WTC11 (cell line): Measurements from ENCODE around the gene SND1. TPM values are rescaled to one million over a fixed set of nuclear protein-coding genes. Genes with fewer than 3 reads are reported as not detected.

Experiments used
- ATAC-seq: fragments of 200-7000 bp; cut with Tn5 transposase; 2 replicates; pipeline ENCODE4 v1.10.0; 2021; ENCODE audit warnings: mild to moderate bottlenecking, moderate library complexity
- CTCF ChIA-PET: fragments of 300-600 bp; sonication (Branson Sonifier 250); formaldehyde crosslinking; loops from one replicate; lab custom pipeline; 2021; ENCODE audit warnings: antibody characterized with exemption; lab: Charles Lee
- POLR2A ChIA-PET: fragments of 350-600 bp; sonication (Branson Sonifier 250); formaldehyde crosslinking; loops from one replicate; lab custom pipeline; 2021; ENCODE audit warnings: antibody characterized with exemption; lab: Charles Lee
- DNase-seq: peaks from one replicate; pipeline ENCODE4 v3.0.0; 2021; ENCODE audit warnings: low spot score
- H3K27ac Mint-ChIP-seq: 2 replicates; pipeline ENCODE4 v1.8.0; 2021; ENCODE audit warnings: mixed read lengths
- H3K27me3 Mint-ChIP-seq: 2 replicates; pipeline ENCODE4 v1.8.0; 2021; ENCODE audit warnings: low read depth, mild to moderate bottlenecking, moderate library complexity, mixed read lengths
- H3K36me3 Mint-ChIP-seq: 2 replicates; pipeline ENCODE4 v1.8.0; 2021; ENCODE audit warnings: mixed read lengths
- H3K4me1 Mint-ChIP-seq: 2 replicates; pipeline ENCODE4 v1.8.0; 2022; ENCODE audit warnings: mixed read lengths
- H3K4me3 Mint-ChIP-seq: 2 replicates; pipeline ENCODE4 v1.8.0; 2021; ENCODE audit warnings: mild to moderate bottlenecking, moderate library complexity, mixed read lengths
- H3K9me3 Mint-ChIP-seq: 2 replicates; pipeline ENCODE4 v1.8.0; 2021; ENCODE audit warnings: mixed read lengths
- AFF4 ChIP-seq: sonication (generic); formaldehyde crosslinking; IDR thresholded peaks from 2 replicates; pipeline ENCODE4 v1.8.1; 2023; ENCODE audit warnings: mild to moderate bottlenecking, missing genetic modification reagents, borderline replicate concordance
- ARID4B ChIP-seq: sonication (generic); formaldehyde crosslinking; IDR thresholded peaks from 2 replicates; pipeline ENCODE4 v1.8.0; 2023; ENCODE audit warnings: missing genetic modification reagents, mild to moderate bottlenecking, borderline replicate concordance
- ATF2 ChIP-seq: sonication (generic); formaldehyde crosslinking; IDR thresholded peaks from 2 replicates; pipeline ENCODE4 v1.8.1; 2022; ENCODE audit warnings: low read depth, missing genetic modification reagents, borderline replicate concordance
- KAT7 ChIP-seq: sonication (generic); formaldehyde crosslinking; IDR thresholded peaks from 2 replicates; pipeline ENCODE4 v1.8.1; 2023; ENCODE audit warnings: missing genetic modification reagents, mild to moderate bottlenecking, borderline replicate concordance
- MLX ChIP-seq: sonication (generic); formaldehyde crosslinking; IDR thresholded peaks from 2 replicates; pipeline ENCODE4 v1.8.1; 2023; ENCODE audit warnings: mild to moderate bottlenecking, missing genetic modification reagents, moderate library complexity
- MXD4 ChIP-seq: fragments of 250-450 bp; sonication (Bioruptor Pico); IDR thresholded peaks from 2 replicates; pipeline ENCODE4 v1.8.0; 2021; ENCODE audit warnings: mild to moderate bottlenecking, moderate library complexity, borderline replicate concordance
- NR2C2 ChIP-seq: sonication (generic); formaldehyde crosslinking; IDR thresholded peaks from 2 replicates; pipeline ENCODE4 v1.8.0; 2022; ENCODE audit warnings: mild to moderate bottlenecking, missing genetic modification reagents
- OVOL2 ChIP-seq: fragments of 250-450 bp; sonication (Bioruptor Pico); IDR thresholded peaks from 2 replicates; pipeline ENCODE4 v1.9.0; 2021; ENCODE audit warnings: mild to moderate bottlenecking, borderline replicate concordance
- SOX15 ChIP-seq: fragments of 250-450 bp; sonication (Bioruptor Pico); IDR thresholded peaks from 2 replicates; pipeline ENCODE4 v1.9.0; 2021; ENCODE audit warnings: mild to moderate bottlenecking
- TCF7 ChIP-seq: sonication (generic); formaldehyde crosslinking; IDR thresholded peaks from 2 replicates; pipeline ENCODE4 v1.8.0; 2022; ENCODE audit warnings: mild to moderate bottlenecking, low read depth, missing genetic modification reagents, moderate library complexity
- ZNF138 ChIP-seq: sonication (generic); formaldehyde crosslinking; conservative IDR thresholded peaks from 2 replicates; pipeline ENCODE4 v1.8.1; 2022; ENCODE audit warnings: mild to moderate bottlenecking, moderate library complexity, missing genetic modification reagents
- ZNF232 ChIP-seq: sonication (generic); formaldehyde crosslinking; IDR thresholded peaks from 2 replicates; pipeline ENCODE4 v1.8.0; 2022; ENCODE audit warnings: mild to moderate bottlenecking, missing genetic modification reagents
- total RNA-seq: library from RNA; stranded (reverse); gene quantifications from 3 replicates; pipeline ENCODE4 v1.2.3, GENCODE V29; 2021
- TF ChIP-seq, protein P1 (sequence below): fragments of 250-450 bp; sonication (Bioruptor Pico); IDR thresholded peaks from 2 replicates; pipeline ENCODE4 v1.9.0; 2021; ENCODE audit warnings: mild to moderate bottlenecking, borderline replicate concordance
- TF ChIP-seq, protein P2 (sequence below): fragments of 250-450 bp; sonication (Bioruptor Pico); conservative IDR thresholded peaks from 2 replicates; pipeline ENCODE4 v1.9.0; 2021; ENCODE audit warnings: mild to moderate bottlenecking

The SND1 gene
- total RNA-seq, 1 experiment from 2014 or later, result 261 TPM

- TF ChIP-seq AFF4 (no peak), ATF2 (CRISPR knock-in tag) (no peak), NR2C2 (CRISPR knock-in tag) (no peak)
Measured at GRCh38 chr7:127847641-127848040, 195.6 kb downstream of the SND1 start (continued).

DNA sequence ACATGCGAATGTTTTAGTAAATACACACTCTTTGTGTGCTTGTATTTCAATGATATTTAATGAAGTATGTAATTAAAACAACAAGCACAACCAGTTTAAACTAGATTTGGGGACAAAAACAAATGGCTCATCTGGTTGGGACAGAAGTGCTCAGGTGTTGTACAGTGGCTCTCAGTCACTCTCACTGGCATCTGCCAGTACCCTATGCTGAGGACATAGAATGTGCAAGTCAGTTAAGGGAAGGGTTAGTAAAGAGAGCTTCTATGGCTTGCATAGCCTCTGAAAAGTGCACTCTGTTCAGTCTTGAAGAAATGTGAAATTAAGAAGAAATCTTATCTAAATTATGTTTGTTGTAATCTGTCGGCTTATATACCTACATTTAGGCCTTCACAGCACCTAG, 196.2 kb downstream of the SND1 start:
- POLR2A ChIA-PET, result no interaction called here
- H3K36me3 Mint-ChIP-seq, result peaks cover 2% of the 10 kb centered on the region; the same call in 1 of the 2 replicates
- DNase-seq, result no peak
- no peak for TF ChIP-seq ZNF232
- TF ChIP-seq MLX, result no peak
- TF ChIP-seq, all 79 proteins: peak for 0
- H3K9me3 Mint-ChIP-seq, result no peaks in the 10 kb centered on the region
- H3K4me3 Mint-ChIP-seq, result no peak overlapping the region
- H3K27me3 Mint-ChIP-seq, result no peaks in the 10 kb centered on the region
- CTCF ChIA-PET, result no interaction called here
- peaks cover 22% of the 10 kb centered on the region for H3K4me1 Mint-ChIP-seq
- ATAC-seq, result peak; percentile 78
- peak overlapping the region; percentile 50 for H3K27ac Mint-ChIP-seq

DNA sequence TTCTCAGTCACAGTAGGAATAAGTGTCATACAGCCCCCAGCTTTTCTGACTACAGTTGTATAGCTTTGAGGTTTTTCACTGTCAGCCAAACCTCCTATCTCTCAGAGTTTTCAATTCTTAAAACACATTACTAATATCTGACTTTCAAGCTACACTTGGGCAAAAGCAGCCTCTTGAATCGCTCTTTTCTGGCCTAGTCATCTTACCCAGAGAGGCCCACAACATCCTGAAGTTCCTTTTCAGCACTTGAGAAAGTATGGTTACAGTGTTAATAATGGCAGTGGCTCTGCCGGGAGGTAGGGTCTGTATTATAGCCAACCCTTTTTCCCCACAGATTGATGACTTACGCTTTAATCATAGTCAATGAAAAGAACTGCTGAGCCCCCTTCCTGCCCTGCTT, 198.2 kb downstream of the SND1 start:
- ChIA-PET POLR2A (no interaction called here), CTCF (no interaction called here)
- Mint-ChIP-seq H3K27ac (peak overlapping the region; percentile 28; the same call in 1 of the 2 replicates), H3K4me3 (no peak overlapping the region), H3K27me3 (no peaks in the 10 kb centered on the region), H3K9me3 (no peaks in the 10 kb centered on the region), H3K36me3 (peaks cover 2% of the 10 kb centered on the region; the same call in 1 of the 2 replicates), H3K4me1 (peaks cover 20% of the 10 kb centered on the region)
- ATAC-seq (no peak), DNase-seq (no peak)
- TF ChIP-seq, protein P1, sequence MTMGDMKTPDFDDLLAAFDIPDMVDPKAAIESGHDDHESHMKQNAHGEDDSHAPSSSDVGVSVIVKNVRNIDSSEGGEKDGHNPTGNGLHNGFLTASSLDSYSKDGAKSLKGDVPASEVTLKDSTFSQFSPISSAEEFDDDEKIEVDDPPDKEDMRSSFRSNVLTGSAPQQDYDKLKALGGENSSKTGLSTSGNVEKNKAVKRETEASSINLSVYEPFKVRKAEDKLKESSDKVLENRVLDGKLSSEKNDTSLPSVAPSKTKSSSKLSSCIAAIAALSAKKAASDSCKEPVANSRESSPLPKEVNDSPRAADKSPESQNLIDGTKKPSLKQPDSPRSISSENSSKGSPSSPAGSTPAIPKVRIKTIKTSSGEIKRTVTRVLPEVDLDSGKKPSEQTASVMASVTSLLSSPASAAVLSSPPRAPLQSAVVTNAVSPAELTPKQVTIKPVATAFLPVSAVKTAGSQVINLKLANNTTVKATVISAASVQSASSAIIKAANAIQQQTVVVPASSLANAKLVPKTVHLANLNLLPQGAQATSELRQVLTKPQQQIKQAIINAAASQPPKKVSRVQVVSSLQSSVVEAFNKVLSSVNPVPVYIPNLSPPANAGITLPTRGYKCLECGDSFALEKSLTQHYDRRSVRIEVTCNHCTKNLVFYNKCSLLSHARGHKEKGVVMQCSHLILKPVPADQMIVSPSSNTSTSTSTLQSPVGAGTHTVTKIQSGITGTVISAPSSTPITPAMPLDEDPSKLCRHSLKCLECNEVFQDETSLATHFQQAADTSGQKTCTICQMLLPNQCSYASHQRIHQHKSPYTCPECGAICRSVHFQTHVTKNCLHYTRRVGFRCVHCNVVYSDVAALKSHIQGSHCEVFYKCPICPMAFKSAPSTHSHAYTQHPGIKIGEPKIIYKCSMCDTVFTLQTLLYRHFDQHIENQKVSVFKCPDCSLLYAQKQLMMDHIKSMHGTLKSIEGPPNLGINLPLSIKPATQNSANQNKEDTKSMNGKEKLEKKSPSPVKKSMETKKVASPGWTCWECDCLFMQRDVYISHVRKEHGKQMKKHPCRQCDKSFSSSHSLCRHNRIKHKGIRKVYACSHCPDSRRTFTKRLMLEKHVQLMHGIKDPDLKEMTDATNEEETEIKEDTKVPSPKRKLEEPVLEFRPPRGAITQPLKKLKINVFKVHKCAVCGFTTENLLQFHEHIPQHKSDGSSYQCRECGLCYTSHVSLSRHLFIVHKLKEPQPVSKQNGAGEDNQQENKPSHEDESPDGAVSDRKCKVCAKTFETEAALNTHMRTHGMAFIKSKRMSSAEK (CRISPR knock-in tag), result no peak
- no peak for TF ChIP-seq OVOL2
- TF ChIP-seq TCF7 (CRISPR knock-in tag), result no peak
- no peak for TF ChIP-seq ARID4B (CRISPR knock-in tag)
- TF ChIP-seq ZNF138 (CRISPR knock-in tag), result no peak
- TF ChIP-seq, protein P2, sequence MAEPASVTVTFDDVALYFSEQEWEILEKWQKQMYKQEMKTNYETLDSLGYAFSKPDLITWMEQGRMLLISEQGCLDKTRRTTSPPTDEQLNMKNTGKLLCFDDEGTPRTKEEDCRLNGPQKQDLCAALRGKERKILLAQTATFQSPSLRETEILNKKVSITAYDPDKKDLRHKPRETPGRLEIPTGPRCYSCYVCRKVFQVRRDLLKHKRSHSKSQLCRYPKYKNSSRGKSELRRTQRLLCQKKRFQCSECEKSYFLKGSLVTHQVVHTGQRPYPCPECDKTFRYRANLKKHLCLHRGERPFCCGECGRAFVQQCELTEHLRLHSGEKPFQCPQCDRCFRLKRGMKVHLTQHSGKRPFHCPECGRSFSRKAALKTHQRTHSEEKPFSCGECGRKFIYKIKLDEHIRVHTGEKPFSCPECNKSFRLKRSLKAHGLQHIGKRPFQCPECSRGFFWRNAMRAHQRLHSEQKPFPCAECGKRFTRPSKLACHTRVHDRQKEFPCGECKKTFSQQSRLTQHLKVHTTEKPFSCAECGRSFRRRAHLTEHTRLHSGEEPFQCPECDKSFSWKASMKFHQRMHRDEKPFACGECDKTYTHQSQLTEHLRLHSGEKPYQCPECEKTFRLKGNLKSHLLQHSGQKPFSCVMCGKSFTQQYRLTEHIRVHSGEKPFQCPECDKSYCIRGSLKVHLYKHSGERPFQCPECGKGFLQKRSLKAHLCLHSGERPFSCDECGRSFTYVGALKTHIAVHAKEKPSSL, result no peak
- no peak for TF ChIP-seq MXD4
- no peak for TF ChIP-seq KAT7 (CRISPR knock-in tag)
- TF ChIP-seq SOX15 (CRISPR knock-in tag), result no peak
